Measurements from ENCODE around the gene RNU5D-1.

DNA sequence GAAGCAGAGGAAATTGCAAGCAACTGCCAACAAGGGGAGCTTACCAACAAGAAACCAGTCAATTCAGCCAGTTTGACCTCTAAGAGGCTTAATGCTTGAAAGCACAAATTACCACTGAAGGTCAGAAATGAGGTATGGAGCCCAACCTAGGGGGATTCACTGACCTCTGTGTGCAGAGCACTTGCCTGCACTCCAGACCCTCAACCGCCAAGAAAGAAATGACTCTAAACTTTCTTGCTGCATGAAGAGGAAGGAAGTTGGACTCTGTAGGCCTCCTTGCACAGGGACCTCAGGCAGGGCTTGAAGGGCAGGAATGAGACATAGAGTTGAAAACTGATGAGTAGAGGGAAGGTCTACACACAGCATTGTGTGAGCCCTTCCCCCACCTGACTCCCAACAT is 46.4 kb downstream of the RNU5D-1 start:
- TF ChIP-seq, protein P1, sequence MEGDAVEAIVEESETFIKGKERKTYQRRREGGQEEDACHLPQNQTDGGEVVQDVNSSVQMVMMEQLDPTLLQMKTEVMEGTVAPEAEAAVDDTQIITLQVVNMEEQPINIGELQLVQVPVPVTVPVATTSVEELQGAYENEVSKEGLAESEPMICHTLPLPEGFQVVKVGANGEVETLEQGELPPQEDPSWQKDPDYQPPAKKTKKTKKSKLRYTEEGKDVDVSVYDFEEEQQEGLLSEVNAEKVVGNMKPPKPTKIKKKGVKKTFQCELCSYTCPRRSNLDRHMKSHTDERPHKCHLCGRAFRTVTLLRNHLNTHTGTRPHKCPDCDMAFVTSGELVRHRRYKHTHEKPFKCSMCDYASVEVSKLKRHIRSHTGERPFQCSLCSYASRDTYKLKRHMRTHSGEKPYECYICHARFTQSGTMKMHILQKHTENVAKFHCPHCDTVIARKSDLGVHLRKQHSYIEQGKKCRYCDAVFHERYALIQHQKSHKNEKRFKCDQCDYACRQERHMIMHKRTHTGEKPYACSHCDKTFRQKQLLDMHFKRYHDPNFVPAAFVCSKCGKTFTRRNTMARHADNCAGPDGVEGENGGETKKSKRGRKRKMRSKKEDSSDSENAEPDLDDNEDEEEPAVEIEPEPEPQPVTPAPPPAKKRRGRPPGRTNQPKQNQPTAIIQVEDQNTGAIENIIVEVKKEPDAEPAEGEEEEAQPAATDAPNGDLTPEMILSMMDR (IDR thresholded peaks at IDR 0.05), result no peak
- TF ChIP-seq ZFX (IDR thresholded peaks at IDR 0.05; ENCODE audit: borderline replicate concordance), result no peak

Measured in 22Rv1 (cell line).